HepG2 (cell line): ENCODE measurements around the gene HNRNPH3. TPM values are rescaled to one million over a fixed set of nuclear protein-coding genes. Genes with fewer than 3 reads are reported as not detected.

Experiments
- ATAC-seq: fragments of 200-7000 bp; cut with Tn5 transposase; 3 replicates; pipeline ENCODE4 v1.9.1; 2020; ENCODE audit warnings: mild to moderate bottlenecking, moderate library complexity
- BruUV-seq: library from RNA; stranded (reverse); fragments of 400-500 nt; replicated peaks from 2 replicates; lab custom pipeline; 2021; lab: Mats Ljungman, UMichigan
- CTCF ChIA-PET: fragments of 300-600 bp; formaldehyde crosslinking; extraction: SDS; loops from one replicate; lab custom pipeline; 2021; ENCODE audit warnings: low total read pairs, inconsistent platforms, low intra/inter-chr PET ratio; lab: Yijun Ruan, JAX
- POLR2A ChIA-PET: fragments of 350-600 bp; sonication (Branson Sonifier 250); formaldehyde crosslinking; loops from one replicate; lab custom pipeline; 2020; ENCODE audit warnings: antibody characterized with exemption, inconsistent platforms; lab: Yijun Ruan, JAX
- DNase-seq: peaks from one replicate; pipeline ENCODE4 v3.0.0-alpha.2; 2015; ENCODE audit warnings: low spot score
- FAIRE-seq: peaks from 3 replicates; lab custom pipeline; 2011; peaks lifted over from hg19 to GRCh38; lab: Jason Lieb, UNC
- H2AFZ ChIP-seq: one replicate; pipeline ENCODE4 v1.6.1; 2011; ENCODE audit warnings: low read length, inconsistent platforms
- H3K27ac ChIP-seq: fragments of 300-600 bp; 3 replicates; pipeline ENCODE4 v1.8.0; 2011; ENCODE audit warnings: mixed run types, mild to moderate bottlenecking, mixed read lengths, low read length, inconsistent platforms; ENCODE audit not compliant: insufficient read depth; ENCODE audit errors: extremely low read length
- H3K27me3 ChIP-seq, 2 experiments: fragments of 200-600 bp in 1 of 2; 2 replicates in 1 of 2; 3 replicates in 1 of 2; pipeline versions ENCODE4 v1.6.0 to v1.8.0; 2011; ENCODE audit warnings: low read length in 2 of 2, mild to moderate bottlenecking in 2 of 2, moderate library complexity in 2 of 2, inconsistent platforms in 1 of 2; ENCODE audit not compliant: insufficient read depth in 2 of 2, control insufficient read depth in 1 of 2
- H3K36me3 ChIP-seq, 2 experiments: fragments of 200-600 bp in 1 of 2; replicated peaks in 1 of 2; 2 replicates in 1 of 2; 3 replicates in 1 of 2; pipeline versions ENCODE4 v1.5.1 to v1.8.0; 2011; ENCODE audit warnings: low read length in 2 of 2, inconsistent platforms in 1 of 2; ENCODE audit not compliant: insufficient read depth in 2 of 2, control insufficient read depth in 1 of 2
- H3K4me1 ChIP-seq: 2 replicates; pipeline ENCODE4 v1.5.1; 2012; ENCODE audit warnings: low read length, inconsistent platforms; ENCODE audit not compliant: insufficient read depth
- H3K4me2 ChIP-seq: 2 replicates; pipeline ENCODE4 v1.6.0; 2011; ENCODE audit warnings: low read depth, low read length, inconsistent platforms
- H3K4me3 ChIP-seq, 3 experiments: fragments of 200-600 bp in 1 of 3; sonication (generic), shearing (Covaris generic) in 1 of 3; replicated peaks in 1 of 3; 2 replicates each; pipeline ENCODE4 v1.5.1; 2011 to 2016; ENCODE audit warnings: low read length in 3 of 3, inconsistent platforms in 2 of 3, low read depth in 2 of 3, mild to moderate bottlenecking in 2 of 3, control low read depth in 1 of 3, mixed read lengths in 1 of 3; ENCODE audit not compliant: insufficient read depth in 1 of 3
- H3K79me2 ChIP-seq: one replicate; pipeline ENCODE4 v1.6.1; 2011; ENCODE audit warnings: low read length, inconsistent platforms; ENCODE audit not compliant: insufficient read depth
- H3K9ac ChIP-seq: 2 replicates; pipeline ENCODE4 v1.6.0; 2011; ENCODE audit warnings: mild to moderate bottlenecking, low read depth, low read length, inconsistent platforms; ENCODE audit not compliant: insufficient read depth
- H3K9me3 ChIP-seq: 2 replicates; pipeline ENCODE4 v1.5.1; 2012; ENCODE audit warnings: mild to moderate bottlenecking, low read length
- H4K20me1 ChIP-seq: 2 replicates; pipeline ENCODE4 v1.6.0; 2011; ENCODE audit warnings: inconsistent platforms, mild to moderate bottlenecking, low read length, moderate library complexity; ENCODE audit not compliant: insufficient read depth
- AGO2 ChIP-seq: fragments of 200-400 bp; formaldehyde crosslinking; optimal IDR thresholded peaks from 2 replicates; pipeline ENCODE3; 2017; ENCODE audit warnings: mild to moderate bottlenecking, low read depth, low read length, moderate library complexity
- ATM ChIP-seq: fragments of 450-650 bp; IDR thresholded peaks from 2 replicates; pipeline ENCODE4 v1.7.1; 2017; ENCODE audit warnings: mild to moderate bottlenecking, borderline replicate concordance
- NFE2 ChIP-seq: sonication (generic); formaldehyde crosslinking; IDR thresholded peaks from 2 replicates; pipeline ENCODE4 v1.4.0; 2020; ENCODE audit warnings: missing genetic modification reagents
- RBM22 ChIP-seq: fragments of 200-400 bp; formaldehyde crosslinking; optimal IDR thresholded peaks from 2 replicates; pipeline ENCODE3; 2017; ENCODE audit warnings: mild to moderate bottlenecking, low read length, moderate library complexity
- REST ChIP-seq, 2 experiments: IDR thresholded peaks; 2 replicates each; pipeline ENCODE4 v1.6.1; 2011 to 2012; ENCODE audit warnings: low read length in 2 of 2, borderline replicate concordance in 1 of 2, low read depth in 1 of 2, mild to moderate bottlenecking in 1 of 2, moderate library complexity in 1 of 2
- SNAPC2 ChIP-seq: sonication (generic); formaldehyde crosslinking; IDR thresholded peaks from 2 replicates; pipeline ENCODE4 v1.8.1; 2022; ENCODE audit warnings: mild to moderate bottlenecking, missing genetic modification reagents
- ZNF839 ChIP-seq: sonication (generic); formaldehyde crosslinking; IDR thresholded peaks from 2 replicates; pipeline ENCODE4 v1.4.0; 2020; ENCODE audit warnings: missing genetic modification reagents, mild to moderate bottlenecking, borderline replicate concordance
- WGBS: methylation state at CpG from one replicate; pipeline ENCODE4 v1.1.6; 2017; ENCODE audit warnings: low lambda C conversion rate; 5-methylcytosine and 5-hydroxymethylcytosine counted together
- in situ Hi-C: cut with HindIII; loops from 2 replicates; pipeline ENCODE4 v1.10.0; 2017; ENCODE audit warnings: low pct_unique_long_range_greater_than_20kb; ENCODE audit not compliant: extremely low pct_ligation_motif_present
- intact Hi-C: fragments of 100-400 bp; cut with micrococcal nuclease; formaldehyde crosslinking; loops from one replicate; pipeline ENCODE4 v1.10.0; 2022; ENCODE audit not compliant: unreplicated experiment
- polyA plus RNA-seq, 8 experiments: library from polyadenylated mRNA; depleted of rRNA in 3 of 8; stranded (reverse) in 7 of 8; unstranded in 1 of 8; fragments of >200 nt; fragmentation: Illumina TruSeq in 4 of 8; extraction: Trizol in 4 of 8; gene quantifications; 2 replicates each; pipeline versions ENCODE4 v1.2.1 to v1.2.3, GENCODE V29; 2011 to 2016; ENCODE audit warnings: low read depth in 4 of 8, missing spikeins in 1 of 8, mixed read lengths in 1 of 8; ENCODE audit not compliant: insufficient read depth in 1 of 8
- total RNA-seq, 5 experiments: library from RNA; depleted of rRNA; stranded (reverse); fragments of >200 nt; fragmentation: Illumina TruSeq; extraction: Trizol; gene quantifications; 2 replicates each; pipeline ENCODE4 v1.2.3, GENCODE V29; 2016; ENCODE audit warnings: low read depth in 1 of 5

HNRNPH3 gene
- total and polyA plus RNA-seq, 2 of the 13 experiments (the other 11 are each of a cell fraction or from before 2014, with no cell fraction given), result 46.0 to 47.7 TPM

GRCh38 chr10:68342909-68343516 lies 11.1 kb downstream of the HNRNPH3 start (continued):
- TF ChIP-seq REST (IDR thresholded peaks at IDR 0.05; ENCODE audit: borderline replicate concordance in 1 of 2, low read depth in 1 of 2, low read length in 2 of 2), result no peak

GRCh38 chr10:68345621-68346020 lies 13.8 kb downstream of the HNRNPH3 start:
- intact Hi-C loops, result loop anchor here (10.0 kb wide), 1 partner anchor 59 kb away; the partner anchor contains the start of gene RUFY2
- Histone ChIP-seq H3K9me3 (no peaks in the 10 kb centered on the region), H4K20me1 (peaks cover 10% of the 10 kb centered on the region), H3K27ac (no peak overlapping the region), H3K4me3 (no peak overlapping the region), H3K9ac (no peak overlapping the region), H3K79me2 (peaks cover 2% of the 10 kb centered on the region), H2AFZ (no peak overlapping the region), H3K27me3 (no peaks in the 10 kb centered on the region), H3K4me2 (no peak overlapping the region), H3K36me3 (peaks cover 6 to 40% of the 10 kb centered on the region in 2 experiments), H3K4me1 (no peaks in the 10 kb centered on the region)
- TF ChIP-seq ZNF839 (CRISPR knock-in tag) (no peak), ATM (no peak), RBM22 (peak; percentile 81), NFE2 (CRISPR knock-in tag) (no peak), SNAPC2 (no peak), AGO2 (peak; percentile 47)
- ChIA-PET POLR2A (interaction anchor here (1.5 kb wide), 1 partner anchor 14 kb away, joined by 7 read pairs; the partner anchor contains the start of gene HNRNPH3), CTCF (no interaction called here)
- BruUV-seq, result no TSS peak
- no peak for DNase-seq
- in situ Hi-C loops, result no loop called here
- 96% methylated on average over 4 of the region's 4 CpGs for WGBS
- no peak for ATAC-seq
- no peak for FAIRE-seq
